SU-DHL-6 (cell line): Measurements from ENCODE around the gene QKI.

Experiments
- H2AFZ ChIP-seq: fragments of 200-600 bp; sonication (generic); 2 replicates; pipeline ENCODE4 v1.6.1; 2014; ENCODE audit warnings: low read depth, mild to moderate bottlenecking, moderate library complexity, mixed read lengths, antibody characterized with exemption, low read length; ENCODE audit not compliant: severe bottlenecking
- H3F3A ChIP-seq: fragments of 200-600 bp; shearing (Covaris generic); 2 replicates; pipeline ENCODE4 v1.6.0; 2016; ENCODE audit warnings: antibody characterized with exemption, mild to moderate bottlenecking; ENCODE audit not compliant: insufficient read depth
- H3K27ac ChIP-seq: fragments of 200-600 bp; sonication (generic); 2 replicates; pipeline ENCODE4 v1.5.1; 2016; ENCODE audit warnings: low read depth, mild to moderate bottlenecking, low read length, moderate library complexity, mixed read lengths
- H3K27me3 ChIP-seq: fragments of 200-600 bp; sonication (generic), shearing (Covaris generic); 2 replicates; pipeline ENCODE4 v1.6.0; 2014; ENCODE audit warnings: mild to moderate bottlenecking, low read length
- H3K36me3 ChIP-seq: fragments of 200-600 bp; sonication (generic); 2 replicates; pipeline ENCODE4 v1.6.1; 2014; ENCODE audit warnings: mild to moderate bottlenecking, low read length, mixed read lengths
- H3K4me2 ChIP-seq: fragments of 300-600, 200-600 bp; shearing (Covaris generic), sonication (generic); 2 replicates; pipeline ENCODE4 v1.6.0; 2014; ENCODE audit warnings: low read length, low read depth, mild to moderate bottlenecking; ENCODE audit not compliant: poor library complexity, severe bottlenecking
- H3K4me3 ChIP-seq: fragments of 200-600 bp; sonication (generic); 2 replicates; pipeline ENCODE4 v1.5.1; 2014; ENCODE audit warnings: antibody characterized with exemption, low read length, mild to moderate bottlenecking, mixed read lengths; ENCODE audit not compliant: insufficient read depth, poor library complexity, severe bottlenecking
- H3K79me2 ChIP-seq: fragments of 200-600 bp; sonication (generic); 2 replicates; pipeline ENCODE4 v1.6.1; 2014; ENCODE audit warnings: mild to moderate bottlenecking, low read length, moderate library complexity; ENCODE audit not compliant: insufficient read depth
- H3K9ac ChIP-seq: fragments of 200-600 bp; sonication (generic); 2 replicates; pipeline ENCODE4 v1.7.0; 2014; ENCODE audit warnings: mild to moderate bottlenecking, low read length
- H3K9me2 ChIP-seq: fragments of 200-600 bp; sonication (generic); replicated peaks from 2 replicates; pipeline ENCODE4 v1.6.1; 2014; ENCODE audit warnings: low read length; ENCODE audit not compliant: insufficient read depth
- H3K9me3 ChIP-seq: fragments of 200-600 bp; sonication (generic); 2 replicates; pipeline ENCODE4 v1.6.1; 2014; ENCODE audit warnings: low read length, mixed read lengths; ENCODE audit not compliant: insufficient read depth
- H4K20me1 ChIP-seq: fragments of 200-600 bp; sonication (generic); 2 replicates; pipeline ENCODE4 v1.6.1; 2014; ENCODE audit warnings: low read depth, mild to moderate bottlenecking, antibody characterized with exemption, low read length, moderate library complexity, mixed read lengths
- EZH2phosphoT487 ChIP-seq: fragments of 200-600 bp; sonication (generic), shearing (Covaris generic); conservative IDR thresholded peaks from 2 replicates; pipeline ENCODE4 v1.6.1; 2018; ENCODE audit warnings: mild to moderate bottlenecking, antibody characterized with exemption, low read length, moderate library complexity, mixed read lengths
- TF ChIP-seq, protein P1 (sequence below): fragments of 200-600 bp; sonication (generic); IDR thresholded peaks from one replicate; pipeline ENCODE4 v1.5.1; 2017; ENCODE audit warnings: antibody characterized with exemption, mild to moderate bottlenecking, low read length, moderate library complexity; ENCODE audit not compliant: insufficient read depth, poor library complexity, severe bottlenecking

The QKI gene

GRCh38 chr6:163596174-163596573, 181.7 kb downstream of the QKI start:
- H3K9ac ChIP-seq: no peak overlapping the region
- H3K36me3 ChIP-seq: no peaks in the 10 kb centered on the region
- H3K27ac ChIP-seq: no peak overlapping the region
- peaks cover 4% of the 10 kb centered on the region; the same call in 1 of the 2 replicates for H3K9me3 ChIP-seq
- H3K79me2 ChIP-seq: no peaks in the 10 kb centered on the region
- H3K4me2 ChIP-seq: no peak overlapping the region
- no peak for TF ChIP-seq EZH2phosphoT487
- TF ChIP-seq, protein P1, sequence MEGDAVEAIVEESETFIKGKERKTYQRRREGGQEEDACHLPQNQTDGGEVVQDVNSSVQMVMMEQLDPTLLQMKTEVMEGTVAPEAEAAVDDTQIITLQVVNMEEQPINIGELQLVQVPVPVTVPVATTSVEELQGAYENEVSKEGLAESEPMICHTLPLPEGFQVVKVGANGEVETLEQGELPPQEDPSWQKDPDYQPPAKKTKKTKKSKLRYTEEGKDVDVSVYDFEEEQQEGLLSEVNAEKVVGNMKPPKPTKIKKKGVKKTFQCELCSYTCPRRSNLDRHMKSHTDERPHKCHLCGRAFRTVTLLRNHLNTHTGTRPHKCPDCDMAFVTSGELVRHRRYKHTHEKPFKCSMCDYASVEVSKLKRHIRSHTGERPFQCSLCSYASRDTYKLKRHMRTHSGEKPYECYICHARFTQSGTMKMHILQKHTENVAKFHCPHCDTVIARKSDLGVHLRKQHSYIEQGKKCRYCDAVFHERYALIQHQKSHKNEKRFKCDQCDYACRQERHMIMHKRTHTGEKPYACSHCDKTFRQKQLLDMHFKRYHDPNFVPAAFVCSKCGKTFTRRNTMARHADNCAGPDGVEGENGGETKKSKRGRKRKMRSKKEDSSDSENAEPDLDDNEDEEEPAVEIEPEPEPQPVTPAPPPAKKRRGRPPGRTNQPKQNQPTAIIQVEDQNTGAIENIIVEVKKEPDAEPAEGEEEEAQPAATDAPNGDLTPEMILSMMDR: no peak
- H3K9me2 ChIP-seq: no peaks in the 10 kb centered on the region
- no peaks in the 10 kb centered on the region for H3K27me3 ChIP-seq
- H2AFZ ChIP-seq: no peak overlapping the region
- no peaks in the 10 kb centered on the region for H4K20me1 ChIP-seq
- no peaks in the 10 kb centered on the region for H3F3A ChIP-seq
- H3K4me3 ChIP-seq: no peak overlapping the region

DNA sequence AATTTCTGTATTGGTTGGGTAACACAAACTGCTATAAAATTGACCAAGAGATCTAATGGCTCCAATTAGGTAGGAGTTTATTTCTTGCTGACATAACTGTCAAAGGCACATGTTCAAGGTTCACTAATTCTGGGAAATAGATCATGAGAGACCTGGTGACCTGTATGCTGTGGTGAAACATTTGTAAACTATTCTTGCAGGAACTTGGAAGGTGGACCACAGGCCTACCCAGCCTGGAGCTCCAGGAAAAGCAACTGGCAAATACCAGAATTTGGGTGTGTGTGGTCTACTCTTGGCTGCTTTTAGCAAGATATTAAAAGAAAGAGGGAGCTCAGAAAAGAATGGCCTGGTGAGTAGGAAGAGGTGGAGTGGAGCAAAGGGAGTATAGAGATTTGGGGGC, 184.6 kb downstream of the QKI start:
- no peaks in the 10 kb centered on the region for H4K20me1 ChIP-seq
- no peaks in the 10 kb centered on the region for H3K36me3 ChIP-seq
- H3K9me2 ChIP-seq: no peaks in the 10 kb centered on the region
- no peak overlapping the region for H3K4me2 ChIP-seq
- H2AFZ ChIP-seq: no peak overlapping the region
- H3K9ac ChIP-seq: no peak overlapping the region
- no peak overlapping the region for H3K27ac ChIP-seq
- H3K9me3 ChIP-seq: no peaks in the 10 kb centered on the region
- no peaks in the 10 kb centered on the region for H3K79me2 ChIP-seq
- no peak overlapping the region for H3K4me3 ChIP-seq
- no peaks in the 10 kb centered on the region for H3K27me3 ChIP-seq
- TF ChIP-seq EZH2phosphoT487: no peak
- TF ChIP-seq, protein P1: no peak
- no peaks in the 10 kb centered on the region for H3F3A ChIP-seq

GRCh38 chr6:163599684-163600083, 185.2 kb downstream of the QKI start:
- no peak overlapping the region for H3K9ac ChIP-seq
- no peaks in the 10 kb centered on the region for H3K27me3 ChIP-seq
- no peaks in the 10 kb centered on the region for H3K36me3 ChIP-seq
- TF ChIP-seq, protein P1: no peak
- no peak overlapping the region for H3K4me3 ChIP-seq
- H3F3A ChIP-seq: no peaks in the 10 kb centered on the region
- no peak overlapping the region for H2AFZ ChIP-seq
- H4K20me1 ChIP-seq: no peaks in the 10 kb centered on the region
- H3K9me2 ChIP-seq: no peaks in the 10 kb centered on the region
- no peak overlapping the region for H3K4me2 ChIP-seq
- H3K27ac ChIP-seq: no peak overlapping the region
- H3K9me3 ChIP-seq: no peaks in the 10 kb centered on the region
- H3K79me2 ChIP-seq: no peaks in the 10 kb centered on the region

DNA sequence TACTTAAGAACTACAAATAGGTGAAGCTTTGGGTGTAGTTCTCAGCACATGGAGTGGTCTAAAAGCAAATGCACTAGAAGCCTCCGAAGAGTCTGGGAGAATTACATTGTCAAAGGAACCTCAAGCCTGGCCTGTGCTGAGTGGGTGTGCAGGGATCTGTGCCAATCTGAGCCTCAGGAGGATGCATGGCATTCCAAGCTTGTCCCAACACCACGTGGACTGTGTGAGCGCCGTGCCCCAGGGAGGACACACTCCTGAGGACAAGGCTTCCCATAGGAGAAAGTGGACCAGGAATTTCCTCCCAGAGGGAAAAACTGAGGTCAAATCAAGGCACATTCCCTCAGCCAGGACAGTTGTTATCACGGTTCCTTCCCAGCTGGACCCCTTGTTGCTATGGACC, 185.8 kb downstream of the QKI start:
- H3K4me2 ChIP-seq: no peak overlapping the region
- H3K9me2 ChIP-seq: no peaks in the 10 kb centered on the region
- no peaks in the 10 kb centered on the region for H3K27me3 ChIP-seq
- no peaks in the 10 kb centered on the region for H3K9me3 ChIP-seq
- no peak overlapping the region for H3K4me3 ChIP-seq
- no peak overlapping the region for H3K27ac ChIP-seq
- no peak overlapping the region for H2AFZ ChIP-seq
- H3K79me2 ChIP-seq: no peaks in the 10 kb centered on the region
- H3F3A ChIP-seq: no peaks in the 10 kb centered on the region
- H3K9ac ChIP-seq: no peak overlapping the region
- no peaks in the 10 kb centered on the region for H4K20me1 ChIP-seq
- H3K36me3 ChIP-seq: no peaks in the 10 kb centered on the region
- TF ChIP-seq, protein P1: no peak
